GM20431 (cell line): ENCODE results near the gene AGPAT4.
"Not testable (repeated sequence)": the region's sequence is repeated elsewhere in the genome, so short reads cannot be mapped to it uniquely, and the experiment has no call there.

Source experiments
- in situ Hi-C: fragments of 300-500 bp; cut with MseI, MboI; formaldehyde crosslinking; loops from one replicate; pipeline ENCODE4 v1.15.0; 2020; ENCODE audit warnings: low sequenced_read_pairs; ENCODE audit not compliant: unreplicated experiment

The AGPAT4 gene

GRCh38 chr6:161273752-161274487, at the start of gene AGPAT4:
Gene AGPAT4 (minus strand): TSS chr6:161274061. CDS start chr6:161232213, 41,848 bp downstream.
- in situ Hi-C loops: no loop called here

- in situ Hi-C loops: no loop called here
These were observed 45.4 kb upstream of the AGPAT4 start for GRCh38 chr6:161319231-161319630.

GRCh38 chr6:161318456-161318855, 44.6 kb upstream of the AGPAT4 start:
- in situ Hi-C loops: no loop called here

- in situ Hi-C loops: no loop called here
These were observed 42.7 kb upstream of the AGPAT4 start for GRCh38 chr6:161316531-161316930.

GRCh38 chr6:161315246-161315917, 41.5 kb upstream of the AGPAT4 start:
- in situ Hi-C loops: not testable (repeated sequence)

- in situ Hi-C loops: not testable (repeated sequence)
These were observed 40.8 kb upstream of the AGPAT4 start for GRCh38 chr6:161314541-161315245.

GRCh38 chr6:161313940-161314509, 40.2 kb upstream of the AGPAT4 start:
- in situ Hi-C loops: no loop called here

- in situ Hi-C loops: not testable (repeated sequence)
These were observed 39.6 kb upstream of the AGPAT4 start for GRCh38 chr6:161313475-161313874.

- in situ Hi-C loops: not testable (repeated sequence)
These were observed 35.9 kb upstream of the AGPAT4 start for GRCh38 chr6:161309774-161310173.

GRCh38 chr6:161308075-161308655, 34.3 kb upstream of the AGPAT4 start:
- in situ Hi-C loops: no loop called here

- in situ Hi-C loops: no loop called here
These were observed 32.0 kb upstream of the AGPAT4 start for GRCh38 chr6:161305860-161306259.

GRCh38 chr6:161303628-161304340, 29.9 kb upstream of the AGPAT4 start:
- in situ Hi-C loops: no loop called here

- in situ Hi-C loops: no loop called here
These were observed 29.1 kb upstream of the AGPAT4 start for GRCh38 chr6:161302949-161303348.

- in situ Hi-C loops: no loop called here
These were observed 27.5 kb upstream of the AGPAT4 start for GRCh38 chr6:161301338-161301737.

GRCh38 chr6:161300823-161301222, 27.0 kb upstream of the AGPAT4 start:
- in situ Hi-C loops: no loop called here

GRCh38 chr6:161299726-161300125, 25.9 kb upstream of the AGPAT4 start:
- in situ Hi-C loops: no loop called here

- in situ Hi-C loops: no loop called here
These were observed 21.9 kb upstream of the AGPAT4 start for GRCh38 chr6:161295784-161296183.

- in situ Hi-C loops: no loop called here
These were observed 18.9 kb upstream of the AGPAT4 start for GRCh38 chr6:161292650-161293281.

GRCh38 chr6:161292145-161292544, 18.3 kb upstream of the AGPAT4 start:
- in situ Hi-C loops: no loop called here
